ENCODE results near the gene MXRA8.

GRCh38 chr1:1322418-1322817 is 35.9 kb downstream of the MXRA8 start:
- TF ChIP-seq, protein P1, sequence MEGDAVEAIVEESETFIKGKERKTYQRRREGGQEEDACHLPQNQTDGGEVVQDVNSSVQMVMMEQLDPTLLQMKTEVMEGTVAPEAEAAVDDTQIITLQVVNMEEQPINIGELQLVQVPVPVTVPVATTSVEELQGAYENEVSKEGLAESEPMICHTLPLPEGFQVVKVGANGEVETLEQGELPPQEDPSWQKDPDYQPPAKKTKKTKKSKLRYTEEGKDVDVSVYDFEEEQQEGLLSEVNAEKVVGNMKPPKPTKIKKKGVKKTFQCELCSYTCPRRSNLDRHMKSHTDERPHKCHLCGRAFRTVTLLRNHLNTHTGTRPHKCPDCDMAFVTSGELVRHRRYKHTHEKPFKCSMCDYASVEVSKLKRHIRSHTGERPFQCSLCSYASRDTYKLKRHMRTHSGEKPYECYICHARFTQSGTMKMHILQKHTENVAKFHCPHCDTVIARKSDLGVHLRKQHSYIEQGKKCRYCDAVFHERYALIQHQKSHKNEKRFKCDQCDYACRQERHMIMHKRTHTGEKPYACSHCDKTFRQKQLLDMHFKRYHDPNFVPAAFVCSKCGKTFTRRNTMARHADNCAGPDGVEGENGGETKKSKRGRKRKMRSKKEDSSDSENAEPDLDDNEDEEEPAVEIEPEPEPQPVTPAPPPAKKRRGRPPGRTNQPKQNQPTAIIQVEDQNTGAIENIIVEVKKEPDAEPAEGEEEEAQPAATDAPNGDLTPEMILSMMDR (IDR thresholded peaks at IDR 0.05; ENCODE audit: low read depth, low read length, poor library complexity, severe bottlenecking) = no peak
- no peak for TF ChIP-seq EZH2phosphoT487 (IDR thresholded peaks at IDR 0.05; ENCODE audit: borderline replicate concordance, low read length)

Data from DOHH2 (cell line).